GM21367 (cell line): Measurements from ENCODE around the gene SMARCA2.

Source experiments
- ATAC-seq: cut with Tn5 transposase; IDR thresholded peaks from one replicate; pipeline ENCODE4 v1.9.1; 2021; ENCODE audit not compliant: unreplicated experiment

SMARCA2 gene

GRCh38 chr9:2086971-2087370 lies 71.8 kb downstream of the SMARCA2 start:
- ATAC-seq, result no peak

- ATAC-seq, result peak; percentile 69
These were observed 72.6 kb downstream of the SMARCA2 start for GRCh38 chr9:2087500-2088313.

- no peak for ATAC-seq
These were observed 78.9 kb downstream of the SMARCA2 start for GRCh38 chr9:2093920-2094597.

GRCh38 chr9:2096376-2096970 lies 81.3 kb downstream of the SMARCA2 start:
- no peak for ATAC-seq

GRCh38 chr9:2106666-2107065 lies 91.5 kb downstream of the SMARCA2 start:
- ATAC-seq, result no peak

- ATAC-seq, result no peak
These were observed 92.8 kb downstream of the SMARCA2 start for GRCh38 chr9:2107906-2108451.

GRCh38 chr9:2109069-2109650 lies 94.0 kb downstream of the SMARCA2 start:
- no peak for ATAC-seq

- no peak for ATAC-seq
These were observed 94.9 kb downstream of the SMARCA2 start for GRCh38 chr9:2110036-2110435.

- ATAC-seq, result no peak
These were observed 100.9 kb downstream of the SMARCA2 start for GRCh38 chr9:2116073-2116472.

- no peak for ATAC-seq
These were observed 102.4 kb downstream of the SMARCA2 start for GRCh38 chr9:2117527-2117926.

GRCh38 chr9:2119566-2119965 lies 104.4 kb downstream of the SMARCA2 start:
- no peak for ATAC-seq

GRCh38 chr9:2120926-2121689 lies 106.0 kb downstream of the SMARCA2 start:
- no peak for ATAC-seq

- ATAC-seq, result no peak
These were observed 107.2 kb downstream of the SMARCA2 start for GRCh38 chr9:2122299-2122698.

- ATAC-seq, result peak; percentile 95
These were observed 110.8 kb downstream of the SMARCA2 start for GRCh38 chr9:2125906-2126305.

GRCh38 chr9:2126331-2126803 lies 111.2 kb downstream of the SMARCA2 start:
- ATAC-seq, result no peak

GRCh38 chr9:2127486-2127885 lies 112.3 kb downstream of the SMARCA2 start:
- no peak for ATAC-seq

- ATAC-seq, result no peak
These were observed 113.0 kb downstream of the SMARCA2 start for GRCh38 chr9:2128141-2128540.

GRCh38 chr9:2128618-2129017 lies 113.5 kb downstream of the SMARCA2 start:
- no peak for ATAC-seq

GRCh38 chr9:2130941-2131340 lies 115.8 kb downstream of the SMARCA2 start:
- ATAC-seq, result no peak

- ATAC-seq, result no peak
These were observed 117.4 kb downstream of the SMARCA2 start for GRCh38 chr9:2132484-2133082.
